NCI-H510A treated with DMSO at 0.1 percent for 48 hours (cell line): ENCODE results near the gene CDC27.
"Not testable (repeated sequence)": the region's sequence is repeated elsewhere in the genome, so short reads cannot be mapped to it uniquely, and the experiment has no call there.

Experiments used
- DNase-seq: peaks from one replicate; lab custom pipeline; 2025; lab: John Stamatoyannopoulos, UW

The CDC27 gene

GRCh38 chr17:47070266-47070665 lies 118.8 kb downstream of the CDC27 start:
- not testable (repeated sequence) for DNase-seq
